Inflammatory macrophage treated with lipopolysaccharide for 4 hours (primary cell): ENCODE measurements around the gene CDKAL1.
A peak's percentile ranks its signal among the peaks of the same experiment; 100 is the strongest.

Experiments used
- DNase-seq: peaks from one replicate; pipeline ENCODE4 v3.0.0-alpha.2; 2020

CDKAL1 gene

GRCh38 chr6:21230536-21230935, 696.3 kb downstream of the CDKAL1 start:
- no peak for DNase-seq

- DNase-seq: no peak
Observed at GRCh38 chr6:21235162-21235561, 700.9 kb downstream of the CDKAL1 start.

- no peak for DNase-seq
Observed at GRCh38 chr6:21238208-21238607, 704.0 kb downstream of the CDKAL1 start.

GRCh38 chr6:21240709-21241108, 706.5 kb downstream of the CDKAL1 start:
- DNase-seq: no peak

- no peak for DNase-seq
Observed at GRCh38 chr6:21241231-21242130, 707.2 kb downstream of the CDKAL1 start.

GRCh38 chr6:21244897-21245470, 710.7 kb downstream of the CDKAL1 start:
- DNase-seq: no peak

- no peak for DNase-seq
Observed at GRCh38 chr6:21245488-21245887, 711.2 kb downstream of the CDKAL1 start.

GRCh38 chr6:21246075-21246474, 711.8 kb downstream of the CDKAL1 start:
- DNase-seq: no peak

GRCh38 chr6:21254460-21254859, 720.2 kb downstream of the CDKAL1 start:
- DNase-seq: peak; percentile 18

- DNase-seq: no peak
Observed at GRCh38 chr6:21256197-21256596, 721.9 kb downstream of the CDKAL1 start.

- DNase-seq: no peak
Observed at GRCh38 chr6:21257125-21257524, 722.9 kb downstream of the CDKAL1 start.

- no peak for DNase-seq
Observed at GRCh38 chr6:21258665-21259064, 724.4 kb downstream of the CDKAL1 start.

- no peak for DNase-seq
Observed at GRCh38 chr6:21259660-21260059, 725.4 kb downstream of the CDKAL1 start.

GRCh38 chr6:21262504-21262903, 728.2 kb downstream of the CDKAL1 start:
- no peak for DNase-seq

- no peak for DNase-seq
Observed at GRCh38 chr6:21263531-21264287, 729.5 kb downstream of the CDKAL1 start.

GRCh38 chr6:21264288-21265033, 730.2 kb downstream of the CDKAL1 start:
- DNase-seq: no peak

- no peak for DNase-seq
Observed at GRCh38 chr6:21265034-21265729, 730.9 kb downstream of the CDKAL1 start.

- DNase-seq: no peak
Observed at GRCh38 chr6:21265730-21266044, 731.4 kb downstream of the CDKAL1 start.

GRCh38 chr6:21270636-21271201, 736.5 kb downstream of the CDKAL1 start:
- no peak for DNase-seq

- DNase-seq: no peak
Observed at GRCh38 chr6:21271428-21272155, 737.3 kb downstream of the CDKAL1 start.

- DNase-seq: no peak
Observed at GRCh38 chr6:21273451-21273850, 739.2 kb downstream of the CDKAL1 start.
